22Rv1 (cell line): ENCODE measurements around the gene CABCOCO1.

Experiments
- H3K27ac ChIP-seq: fragments of 450-650 bp; 2 replicates; pipeline ENCODE4 v1.5.1; 2017
- ZFX ChIP-seq: fragments of 450-650 bp; IDR thresholded peaks from 2 replicates; pipeline ENCODE4 v1.6.1; 2017; ENCODE audit warnings: antibody characterized with exemption, borderline replicate concordance
- TF ChIP-seq, protein P1 (sequence below): fragments of 450-650 bp; IDR thresholded peaks from 2 replicates; pipeline ENCODE4 v1.5.1; 2017; ENCODE audit warnings: mild to moderate bottlenecking

Gene CABCOCO1

DNA sequence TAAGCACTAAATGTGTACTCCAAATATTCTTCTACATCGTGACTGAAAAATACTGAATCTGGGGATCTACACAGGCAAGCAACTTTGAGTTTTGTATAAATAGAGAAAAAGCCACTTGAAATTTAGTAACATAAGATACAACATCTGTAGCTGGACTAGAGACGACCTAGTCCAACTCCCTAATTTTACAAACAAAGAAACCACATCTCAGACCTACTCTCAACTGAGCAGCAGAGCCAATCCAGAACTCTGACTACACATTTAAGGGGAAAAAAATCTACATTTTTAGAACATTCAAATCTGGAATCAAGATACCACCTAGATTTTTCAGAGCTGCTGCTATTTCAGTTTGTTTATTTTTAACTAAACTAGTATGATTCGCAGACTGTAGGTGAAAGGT lies 88.9 kb downstream of the CABCOCO1 start:
- no peak overlapping the region for H3K27ac ChIP-seq
- no peak for TF ChIP-seq ZFX
- TF ChIP-seq, protein P1, sequence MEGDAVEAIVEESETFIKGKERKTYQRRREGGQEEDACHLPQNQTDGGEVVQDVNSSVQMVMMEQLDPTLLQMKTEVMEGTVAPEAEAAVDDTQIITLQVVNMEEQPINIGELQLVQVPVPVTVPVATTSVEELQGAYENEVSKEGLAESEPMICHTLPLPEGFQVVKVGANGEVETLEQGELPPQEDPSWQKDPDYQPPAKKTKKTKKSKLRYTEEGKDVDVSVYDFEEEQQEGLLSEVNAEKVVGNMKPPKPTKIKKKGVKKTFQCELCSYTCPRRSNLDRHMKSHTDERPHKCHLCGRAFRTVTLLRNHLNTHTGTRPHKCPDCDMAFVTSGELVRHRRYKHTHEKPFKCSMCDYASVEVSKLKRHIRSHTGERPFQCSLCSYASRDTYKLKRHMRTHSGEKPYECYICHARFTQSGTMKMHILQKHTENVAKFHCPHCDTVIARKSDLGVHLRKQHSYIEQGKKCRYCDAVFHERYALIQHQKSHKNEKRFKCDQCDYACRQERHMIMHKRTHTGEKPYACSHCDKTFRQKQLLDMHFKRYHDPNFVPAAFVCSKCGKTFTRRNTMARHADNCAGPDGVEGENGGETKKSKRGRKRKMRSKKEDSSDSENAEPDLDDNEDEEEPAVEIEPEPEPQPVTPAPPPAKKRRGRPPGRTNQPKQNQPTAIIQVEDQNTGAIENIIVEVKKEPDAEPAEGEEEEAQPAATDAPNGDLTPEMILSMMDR, result no peak

DNA sequence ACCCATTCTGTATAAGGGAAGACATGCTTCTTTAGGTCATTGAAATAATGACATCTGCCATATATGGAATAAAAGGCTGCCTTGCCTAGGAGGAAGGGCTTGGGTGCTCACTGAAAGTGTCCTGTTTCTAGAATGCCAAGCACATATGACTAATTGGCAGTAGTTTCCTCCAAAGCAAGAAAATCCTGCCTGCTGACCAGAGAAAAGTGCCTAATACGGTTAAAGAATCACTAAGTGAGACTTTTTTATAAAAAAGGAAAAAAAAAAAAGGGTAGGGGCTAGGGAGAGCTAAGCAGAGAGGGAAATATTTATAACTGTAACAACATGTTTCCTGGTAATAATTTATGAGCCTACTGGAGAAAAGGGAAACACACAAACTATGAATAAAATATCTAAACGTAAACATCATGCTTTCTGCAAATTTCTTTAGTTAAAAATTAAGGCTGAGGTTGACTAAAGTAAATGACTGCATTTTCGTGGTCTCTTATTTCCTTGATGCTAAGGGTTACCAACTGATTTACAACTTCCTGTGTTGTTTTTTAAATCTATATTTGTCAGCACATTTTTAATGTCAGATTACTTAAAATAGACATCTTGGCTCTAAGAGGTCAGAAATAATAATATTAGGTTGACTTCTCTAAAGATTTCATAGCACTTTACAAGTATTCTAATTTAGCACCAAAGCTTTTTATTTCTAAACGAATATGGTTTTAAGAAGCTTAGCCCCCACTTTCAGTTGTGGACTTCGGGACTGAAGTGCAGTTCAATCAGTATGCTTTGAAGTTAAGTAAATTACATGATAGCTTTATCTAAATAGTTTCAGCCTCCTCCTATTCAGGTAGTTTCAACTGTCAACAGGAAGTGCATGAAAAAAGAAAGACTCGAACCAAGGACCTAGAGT lies 89.6 kb downstream of the CABCOCO1 start:
- no peak overlapping the region for H3K27ac ChIP-seq
- TF ChIP-seq, protein P1, result no peak

DNA sequence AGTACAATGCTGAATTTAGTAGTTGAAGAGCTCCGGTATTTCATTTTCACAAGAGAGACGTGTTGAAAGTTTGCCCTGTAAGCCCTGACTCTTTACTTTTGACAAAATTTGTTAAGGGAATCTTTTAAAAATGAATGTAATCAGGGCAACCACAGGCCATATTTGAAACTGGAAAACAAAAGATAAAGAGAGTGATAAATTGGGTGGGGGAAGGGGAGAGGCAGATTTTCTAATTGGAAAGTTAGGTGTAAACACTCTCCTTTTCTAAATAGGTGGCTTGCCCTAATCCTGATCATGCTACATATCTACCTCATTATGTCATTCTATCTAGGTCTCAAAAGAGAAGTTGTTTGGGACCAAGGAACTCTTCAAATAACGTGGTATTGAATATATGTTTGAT lies 90.7 kb downstream of the CABCOCO1 start:
- no peak overlapping the region for H3K27ac ChIP-seq
- TF ChIP-seq, protein P1, result no peak
- TF ChIP-seq ZFX, result no peak

DNA sequence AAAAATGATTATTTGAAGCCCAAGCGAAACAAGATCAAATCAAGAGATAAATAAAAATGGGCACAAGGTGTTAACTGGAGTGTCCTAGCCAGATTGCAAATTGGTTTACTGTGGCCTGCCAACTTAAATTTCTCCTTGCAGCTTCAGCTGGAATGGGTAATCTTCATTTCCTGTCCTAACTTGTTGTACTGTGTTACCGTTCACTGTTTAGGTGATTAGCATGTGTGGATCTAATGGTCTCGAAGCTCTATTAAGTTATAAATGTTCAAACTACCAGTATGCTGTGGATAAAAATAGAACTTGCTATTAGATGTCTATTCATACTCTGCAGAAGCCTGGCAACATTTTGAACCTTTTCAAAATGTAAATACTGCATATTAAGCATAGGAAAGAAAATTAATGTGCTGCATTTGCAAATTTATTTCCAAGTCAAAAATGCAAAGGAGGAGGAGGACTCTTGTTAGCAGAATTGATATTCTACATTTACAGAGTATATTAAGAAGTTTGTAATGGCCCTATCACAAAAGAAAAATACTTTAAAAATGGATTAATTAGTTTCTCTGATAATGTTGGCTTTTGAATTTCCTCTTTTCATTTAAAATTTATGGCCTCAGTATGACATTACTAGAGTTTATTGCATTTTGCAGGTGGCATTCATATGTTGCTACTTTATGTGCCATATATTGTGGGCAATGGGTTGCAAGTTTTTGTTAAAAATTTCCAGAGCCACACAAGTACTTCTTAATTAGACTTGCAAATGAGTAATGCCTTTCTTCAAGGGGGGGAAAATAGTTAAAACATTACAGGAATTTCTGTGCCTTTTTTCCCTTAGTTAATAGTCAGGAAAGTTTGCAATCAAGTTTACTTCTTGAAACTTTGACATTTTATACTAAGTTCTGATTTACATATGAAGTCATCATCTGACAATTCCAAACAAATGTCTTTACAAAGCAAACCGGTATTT lies 92.1 kb downstream of the CABCOCO1 start:
- TF ChIP-seq ZFX, result no peak
- TF ChIP-seq, protein P1, result no peak

DNA sequence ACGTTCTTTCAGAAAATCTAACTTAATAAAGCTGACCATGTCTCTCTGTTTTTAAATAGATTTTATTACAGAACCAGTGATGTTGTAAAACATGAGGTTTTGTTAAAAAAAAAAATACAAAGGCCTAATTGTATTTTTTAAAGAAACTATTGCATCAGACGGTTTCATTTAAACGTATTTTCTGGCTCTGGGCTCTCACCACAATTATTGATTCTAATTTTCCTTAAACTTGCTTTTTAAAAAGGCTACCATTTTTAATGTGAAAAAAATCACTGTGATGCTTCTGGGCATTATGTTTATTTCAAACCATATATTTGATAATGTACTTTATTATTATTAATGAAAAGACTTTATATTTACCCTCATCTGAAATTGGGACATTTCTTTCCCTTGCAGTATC lies 94.3 kb downstream of the CABCOCO1 start:
- peak overlapping the region; percentile 38; the same call in 1 of the 2 replicates for H3K27ac ChIP-seq
- TF ChIP-seq, protein P1, result no peak
- no peak for TF ChIP-seq ZFX

More for the DNA sequence above, 92.1 kb downstream of the CABCOCO1 start:
- no peak overlapping the region for H3K27ac ChIP-seq

DNA sequence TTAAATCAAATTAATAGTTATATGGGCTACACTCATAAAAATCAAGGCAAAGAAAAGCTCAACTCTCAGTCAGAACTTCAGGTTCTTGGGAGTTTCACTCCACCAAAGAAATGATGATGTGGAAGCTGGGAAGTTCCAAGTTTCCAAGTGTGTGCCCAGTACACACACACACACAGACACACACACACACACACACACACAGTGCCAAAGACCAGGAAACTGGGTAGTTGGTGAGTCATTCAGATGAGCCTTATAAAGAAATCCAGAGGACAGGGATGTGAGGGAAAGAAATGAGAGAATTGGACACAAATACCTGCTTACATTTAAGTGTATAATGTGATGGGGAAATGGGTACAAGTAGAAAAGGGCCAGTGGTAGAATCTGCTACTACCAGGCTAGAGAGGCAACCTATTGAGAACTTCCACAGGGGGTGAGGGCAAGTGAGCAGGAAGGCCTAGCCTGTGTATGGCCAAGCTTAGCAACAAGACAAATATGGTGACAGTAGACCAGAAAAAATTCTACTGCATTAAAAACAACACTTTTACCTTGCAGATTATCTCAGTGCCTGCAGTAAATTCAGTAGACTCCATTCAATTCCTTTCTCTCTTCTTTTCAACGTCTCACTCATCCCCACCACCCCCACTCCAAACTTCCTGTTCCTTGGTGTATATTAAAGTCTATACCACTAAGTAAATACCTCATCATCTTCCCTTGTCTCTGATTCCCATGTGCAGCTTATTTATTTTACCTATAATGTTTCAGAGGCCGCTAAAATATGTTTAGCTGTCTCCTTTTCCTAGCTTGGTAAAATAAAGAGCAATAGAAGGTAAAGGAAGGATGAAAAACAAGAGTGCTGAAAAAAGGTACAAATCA lies 95.0 kb downstream of the CABCOCO1 start:
- no peak for TF ChIP-seq ZFX
- peak overlapping the region; percentile 38; the same call in 1 of the 2 replicates for H3K27ac ChIP-seq

DNA sequence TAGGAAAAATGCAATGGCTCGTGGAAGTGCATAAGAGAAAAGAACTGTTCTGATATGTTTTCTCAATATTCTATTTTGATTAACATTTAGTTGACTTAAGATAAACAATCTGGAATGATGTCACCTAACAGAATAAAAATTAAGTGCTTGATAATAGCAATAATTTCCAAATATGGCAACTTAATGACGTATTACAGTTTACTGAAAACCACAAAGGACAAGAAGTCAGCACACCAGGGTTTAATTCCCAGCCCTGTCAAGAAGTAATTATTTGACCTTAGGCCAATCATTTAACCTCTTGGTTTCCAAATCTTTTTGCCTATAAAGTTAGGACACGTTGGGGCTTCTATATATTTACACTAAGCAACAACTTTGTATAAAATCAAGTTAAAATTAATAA lies 95.7 kb downstream of the CABCOCO1 start:
- peak overlapping the region; percentile 38; the same call in 1 of the 2 replicates for H3K27ac ChIP-seq
- TF ChIP-seq, protein P1, result no peak
- TF ChIP-seq ZFX, result no peak
